Astrocyte (in vitro differentiated cells and primary cell): ENCODE data around the gene CEACAM19. TPM values are rescaled to one million over a fixed set of nuclear protein-coding genes. Genes with fewer than 3 reads are reported as not detected.

ENCODE experiments used
- DNase-seq: peaks from one replicate; pipeline ENCODE4 v3.0.0-alpha.2; 2010; ENCODE audit warnings: low read depth
- FAIRE-seq: peaks from 2 replicates; lab custom pipeline; 2011; peaks lifted over from hg19 to GRCh38; lab: Jason Lieb, UNC
- H2AFZ ChIP-seq: 2 replicates; pipeline ENCODE4 v1.6.0; 2012; ENCODE audit warnings: low read depth, low read length, inconsistent platforms
- H3K27ac ChIP-seq: 2 replicates; pipeline ENCODE4 v1.5.1; 2011; ENCODE audit warnings: low read depth, low read length, inconsistent platforms
- H3K27me3 ChIP-seq: 2 replicates; pipeline ENCODE4 v1.6.0; 2011; ENCODE audit warnings: low read length, inconsistent platforms; ENCODE audit not compliant: insufficient read depth
- H3K36me3 ChIP-seq: 2 replicates; pipeline ENCODE4 v1.5.1; 2011; ENCODE audit warnings: low read length, inconsistent platforms; ENCODE audit not compliant: insufficient read depth
- H3K4me1 ChIP-seq: 2 replicates; pipeline ENCODE4 v1.5.1; 2011; ENCODE audit warnings: low read length, inconsistent platforms; ENCODE audit not compliant: insufficient read depth
- H3K4me2 ChIP-seq: 2 replicates; pipeline ENCODE4 v1.6.0; 2012; ENCODE audit warnings: low read length, inconsistent platforms
- H3K4me3 ChIP-seq: 2 replicates; pipeline ENCODE4 v1.5.1; 2011; ENCODE audit warnings: low read depth, mild to moderate bottlenecking, low read length, inconsistent platforms; ENCODE audit not compliant: insufficient read depth
- H3K79me2 ChIP-seq: 2 replicates; pipeline ENCODE4 v1.6.0; 2012; ENCODE audit warnings: mild to moderate bottlenecking, low read length, inconsistent platforms; ENCODE audit not compliant: insufficient read depth
- H3K9ac ChIP-seq: 2 replicates; pipeline ENCODE4 v1.6.0; 2012; ENCODE audit warnings: mild to moderate bottlenecking, low read length, inconsistent platforms
- H3K9me3 ChIP-seq: 2 replicates; pipeline ENCODE4 v1.5.1; 2012; ENCODE audit warnings: low read depth, mild to moderate bottlenecking, low read length, inconsistent platforms; ENCODE audit not compliant: insufficient read depth
- H4K20me1 ChIP-seq: 2 replicates; pipeline ENCODE4 v1.6.0; 2012; ENCODE audit warnings: low read length, inconsistent platforms; ENCODE audit not compliant: insufficient read depth
- H3K27ac Mint-ChIP-seq: one replicate; pipeline ENCODE4 v1.8.0; 2021; ENCODE audit warnings: mild to moderate bottlenecking, mixed read lengths; ENCODE audit not compliant: unreplicated experiment
- H3K27me3 Mint-ChIP-seq: one replicate; pipeline ENCODE4 v1.8.0; 2021; ENCODE audit warnings: low read depth, mixed read lengths; ENCODE audit not compliant: unreplicated experiment
- H3K36me3 Mint-ChIP-seq: one replicate; pipeline ENCODE4 v1.8.0; 2021; ENCODE audit warnings: low read depth, mixed read lengths; ENCODE audit not compliant: unreplicated experiment
- H3K4me1 Mint-ChIP-seq: one replicate; pipeline ENCODE4 v1.8.0; 2021; ENCODE audit warnings: low read depth, mixed read lengths; ENCODE audit not compliant: unreplicated experiment
- H3K4me3 Mint-ChIP-seq: one replicate; pipeline ENCODE4 v1.8.0; 2021; ENCODE audit warnings: mild to moderate bottlenecking, moderate library complexity, mixed read lengths; ENCODE audit not compliant: unreplicated experiment
- H3K9me3 Mint-ChIP-seq: one replicate; pipeline ENCODE4 v1.8.0; 2021; ENCODE audit warnings: mild to moderate bottlenecking, mixed read lengths; ENCODE audit not compliant: unreplicated experiment
- EZH2 ChIP-seq: IDR thresholded peaks from 2 replicates; pipeline ENCODE4 v1.6.1; 2012; ENCODE audit warnings: mild to moderate bottlenecking, low read length, inconsistent platforms; ENCODE audit not compliant: insufficient read depth
- total RNA-seq: library from RNA; stranded (reverse); gene quantifications from 2 replicates; pipeline ENCODE4 v1.2.1, GENCODE V29; 2021
- TF ChIP-seq, protein P1 (sequence below): IDR thresholded peaks from 2 replicates; pipeline ENCODE4 v1.5.1; 2011; ENCODE audit warnings: low read depth, mild to moderate bottlenecking, inconsistent platforms, low read length, moderate library complexity; ENCODE audit not compliant: insufficient read depth

The CEACAM19 gene
- total RNA-seq, 1 donor from 2014 or later: 8.0 TPM

DNA sequence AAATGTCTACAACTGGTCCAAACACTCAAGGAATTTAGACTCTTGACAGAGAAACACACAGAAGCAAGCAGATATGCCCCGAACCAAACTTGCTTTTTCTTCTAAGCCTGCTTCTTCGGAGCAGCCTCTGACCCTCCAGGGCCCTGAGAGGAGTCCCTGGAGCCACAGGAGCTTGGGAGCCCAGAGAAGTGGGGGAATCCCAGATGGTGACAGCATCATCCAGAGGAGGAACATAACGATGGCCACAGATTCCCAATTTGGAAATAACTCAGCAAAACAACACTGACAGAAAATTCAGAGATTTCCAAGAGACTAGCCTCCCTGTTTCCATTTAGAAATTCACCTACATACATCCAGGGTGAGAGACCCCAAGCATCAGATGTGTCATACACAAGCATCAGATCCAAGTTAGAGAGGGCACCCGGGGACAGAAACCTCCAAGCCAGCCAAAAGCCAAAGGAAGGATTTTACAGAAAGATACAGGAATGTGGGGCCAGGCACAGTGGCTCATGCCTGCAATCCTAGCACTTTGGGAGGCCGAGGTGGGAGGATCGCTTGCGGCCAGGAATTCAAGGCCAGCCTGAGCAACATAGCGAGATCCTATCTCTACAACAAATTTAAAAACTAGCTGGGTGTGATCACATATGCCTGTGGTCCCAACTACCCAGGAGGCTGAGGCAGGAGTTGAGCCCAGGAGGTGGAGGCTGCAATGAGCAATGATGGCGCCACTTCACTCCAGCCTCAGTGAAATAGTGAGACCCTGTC lies 29.6 kb upstream of the CEACAM19 start:
- peaks cover 2% of the 10 kb centered on the region for H3K36me3 Mint-ChIP-seq
- no peak overlapping the region for H2AFZ ChIP-seq
- no peak for FAIRE-seq

GRCh38 chr19:44642377-44642776 lies 28.9 kb upstream of the CEACAM19 start:
- Mint-ChIP-seq H3K4me1 (peaks cover 3% of the 10 kb centered on the region), H3K4me3 (no peak overlapping the region)

More for the DNA sequence above, 29.6 kb upstream of the CEACAM19 start:
- H3K9ac ChIP-seq: no peak overlapping the region
- no peaks in the 10 kb centered on the region for H3K9me3 ChIP-seq
- Mint-ChIP-seq H3K4me1 (peaks cover 2% of the 10 kb centered on the region), H3K9me3 (peaks cover 1% of the 10 kb centered on the region), H3K27me3 (peaks cover 5% of the 10 kb centered on the region), H3K27ac (no peak overlapping the region), H3K4me3 (peak overlapping the region; percentile 29)
- no peak for DNase-seq
- peaks cover 7% of the 10 kb centered on the region for H3K4me1 ChIP-seq
- no peaks in the 10 kb centered on the region for H3K27me3 ChIP-seq
- no peak overlapping the region for H3K27ac ChIP-seq
- H3K4me3 ChIP-seq: no peak overlapping the region
- TF ChIP-seq, protein P1, sequence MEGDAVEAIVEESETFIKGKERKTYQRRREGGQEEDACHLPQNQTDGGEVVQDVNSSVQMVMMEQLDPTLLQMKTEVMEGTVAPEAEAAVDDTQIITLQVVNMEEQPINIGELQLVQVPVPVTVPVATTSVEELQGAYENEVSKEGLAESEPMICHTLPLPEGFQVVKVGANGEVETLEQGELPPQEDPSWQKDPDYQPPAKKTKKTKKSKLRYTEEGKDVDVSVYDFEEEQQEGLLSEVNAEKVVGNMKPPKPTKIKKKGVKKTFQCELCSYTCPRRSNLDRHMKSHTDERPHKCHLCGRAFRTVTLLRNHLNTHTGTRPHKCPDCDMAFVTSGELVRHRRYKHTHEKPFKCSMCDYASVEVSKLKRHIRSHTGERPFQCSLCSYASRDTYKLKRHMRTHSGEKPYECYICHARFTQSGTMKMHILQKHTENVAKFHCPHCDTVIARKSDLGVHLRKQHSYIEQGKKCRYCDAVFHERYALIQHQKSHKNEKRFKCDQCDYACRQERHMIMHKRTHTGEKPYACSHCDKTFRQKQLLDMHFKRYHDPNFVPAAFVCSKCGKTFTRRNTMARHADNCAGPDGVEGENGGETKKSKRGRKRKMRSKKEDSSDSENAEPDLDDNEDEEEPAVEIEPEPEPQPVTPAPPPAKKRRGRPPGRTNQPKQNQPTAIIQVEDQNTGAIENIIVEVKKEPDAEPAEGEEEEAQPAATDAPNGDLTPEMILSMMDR: no peak
- no peak for TF ChIP-seq EZH2
- no peak overlapping the region for H3K4me2 ChIP-seq
- peaks cover 19% of the 10 kb centered on the region for H4K20me1 ChIP-seq
- H3K79me2 ChIP-seq: peaks cover 28% of the 10 kb centered on the region
- peaks cover 2% of the 10 kb centered on the region for H3K36me3 ChIP-seq

More at GRCh38 chr19:44642377-44642776, 28.9 kb upstream of the CEACAM19 start:
- Histone ChIP-seq H3K9me3 (no peaks in the 10 kb centered on the region), H3K4me1 (peaks cover 11% of the 10 kb centered on the region), H3K27me3 (no peaks in the 10 kb centered on the region), H3K79me2 (peaks cover 35% of the 10 kb centered on the region), H3K4me2 (no peak overlapping the region), H3K4me3 (no peak overlapping the region), H3K36me3 (peaks cover 5% of the 10 kb centered on the region), H4K20me1 (peaks cover 26% of the 10 kb centered on the region), H3K9ac (no peak overlapping the region), H3K27ac (no peak overlapping the region), H2AFZ (no peak overlapping the region)
- peaks cover 5% of the 10 kb centered on the region for H3K27me3 Mint-ChIP-seq
- TF ChIP-seq, protein P1: no peak
- TF ChIP-seq EZH2: no peak
- H3K27ac Mint-ChIP-seq: no peak overlapping the region
- DNase-seq (no peak), FAIRE-seq (no peak)
- H3K36me3 Mint-ChIP-seq: peaks cover 2% of the 10 kb centered on the region
- peaks cover 1% of the 10 kb centered on the region for H3K9me3 Mint-ChIP-seq
